DMS79 (cell line): ENCODE results near the gene MBLAC1.

Experiments
- DNase-seq: peaks from one replicate; lab custom pipeline; 2025; lab: John Stamatoyannopoulos, UW

The MBLAC1 gene

DNA sequence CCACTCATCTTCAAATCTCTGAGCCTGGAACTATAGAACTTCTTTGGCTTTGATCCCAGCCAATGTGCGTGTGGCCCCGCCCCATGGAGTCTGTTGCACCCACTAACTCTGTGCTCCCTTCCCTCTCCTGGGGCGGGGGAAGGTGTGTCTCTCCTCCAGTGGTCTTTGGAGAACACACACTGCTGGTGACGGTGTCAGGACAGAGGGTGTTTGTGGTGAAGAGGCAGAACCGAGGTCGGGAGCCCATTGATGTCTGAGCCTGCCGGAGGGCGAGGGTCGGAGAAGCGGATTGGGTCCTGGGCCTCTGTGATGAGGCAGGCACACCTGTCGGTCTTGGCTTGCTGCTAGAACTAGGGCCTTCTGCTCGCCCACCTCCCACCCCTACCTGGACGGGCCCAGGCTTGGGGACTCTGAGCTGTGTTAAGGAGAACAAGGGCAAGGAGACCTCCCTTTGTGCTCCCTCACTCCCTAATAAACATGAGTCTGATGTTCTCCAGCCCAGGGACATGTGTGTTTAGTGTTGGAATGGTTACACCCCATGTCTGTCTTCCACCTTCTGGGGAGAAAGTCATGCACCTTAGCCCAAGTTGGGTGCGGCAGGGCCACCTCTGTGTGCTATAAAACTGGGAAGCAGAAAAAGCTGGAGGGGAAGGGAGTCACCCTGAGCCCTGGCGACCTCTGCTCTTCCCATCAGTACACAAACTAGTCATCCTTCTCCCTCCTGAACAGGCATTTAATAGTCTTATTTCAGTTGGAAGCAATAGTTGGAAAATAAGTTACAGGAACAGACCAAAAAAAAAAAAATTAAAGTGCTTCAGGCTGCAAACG lies 27.2 kb downstream of the MBLAC1 start:
- DNase-seq = no peak

GRCh38 chr7:100154651-100155491 lies 28.1 kb downstream of the MBLAC1 start:
- DNase-seq = no peak

- no peak for DNase-seq
These were observed 29.0 kb downstream of the MBLAC1 start for GRCh38 chr7:100155553-100156317.

- DNase-seq = no peak
These were observed 29.7 kb downstream of the MBLAC1 start for GRCh38 chr7:100156331-100157068.

- no peak for DNase-seq
These were observed 30.2 kb downstream of the MBLAC1 start for GRCh38 chr7:100157069-100157333.

DNA sequence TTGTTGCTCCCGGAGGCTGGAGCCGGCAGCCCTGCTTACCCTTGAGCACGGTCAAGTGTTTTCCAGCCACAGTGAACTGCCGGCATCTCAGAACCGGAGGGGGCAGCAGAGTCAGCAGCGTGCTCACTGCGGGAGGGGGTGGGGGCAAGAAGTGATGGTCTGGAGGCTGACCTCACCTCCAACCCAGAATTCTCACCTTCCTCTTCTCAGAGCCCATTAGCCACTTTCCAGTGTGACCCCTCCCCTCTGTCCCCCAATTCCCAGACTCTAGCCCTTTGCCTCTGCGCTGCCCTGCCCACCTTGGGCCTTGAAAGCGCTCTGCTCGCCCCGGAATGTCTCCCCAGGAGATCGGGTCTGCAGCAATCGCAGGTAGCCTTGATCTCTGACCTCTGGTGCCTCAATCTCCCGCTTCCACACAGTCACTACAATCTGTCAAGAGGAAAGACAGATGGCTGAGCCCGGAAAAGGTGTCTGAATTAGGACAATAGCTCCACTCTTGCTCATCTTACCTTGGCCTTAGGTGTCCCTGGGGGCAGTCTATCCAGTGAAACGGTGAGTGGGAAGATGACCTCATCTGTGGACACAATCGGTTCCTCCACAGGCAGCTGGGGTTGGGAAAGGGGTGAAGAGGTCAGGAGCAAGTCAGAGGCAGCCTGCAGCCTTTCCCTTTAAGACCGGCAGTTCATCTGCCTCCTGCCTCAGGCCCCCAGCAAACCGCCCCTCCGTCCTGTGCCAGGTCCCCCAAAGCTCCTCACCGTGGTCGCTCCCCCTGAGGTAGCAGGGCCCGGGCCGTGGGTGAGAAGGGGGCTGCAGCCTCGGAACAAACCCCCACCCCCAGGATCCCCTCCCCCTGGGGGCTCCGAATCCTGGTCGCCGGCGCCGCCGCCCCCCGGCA lies 30.8 kb downstream of the MBLAC1 start:
- peak; percentile 6 for DNase-seq

DNA sequence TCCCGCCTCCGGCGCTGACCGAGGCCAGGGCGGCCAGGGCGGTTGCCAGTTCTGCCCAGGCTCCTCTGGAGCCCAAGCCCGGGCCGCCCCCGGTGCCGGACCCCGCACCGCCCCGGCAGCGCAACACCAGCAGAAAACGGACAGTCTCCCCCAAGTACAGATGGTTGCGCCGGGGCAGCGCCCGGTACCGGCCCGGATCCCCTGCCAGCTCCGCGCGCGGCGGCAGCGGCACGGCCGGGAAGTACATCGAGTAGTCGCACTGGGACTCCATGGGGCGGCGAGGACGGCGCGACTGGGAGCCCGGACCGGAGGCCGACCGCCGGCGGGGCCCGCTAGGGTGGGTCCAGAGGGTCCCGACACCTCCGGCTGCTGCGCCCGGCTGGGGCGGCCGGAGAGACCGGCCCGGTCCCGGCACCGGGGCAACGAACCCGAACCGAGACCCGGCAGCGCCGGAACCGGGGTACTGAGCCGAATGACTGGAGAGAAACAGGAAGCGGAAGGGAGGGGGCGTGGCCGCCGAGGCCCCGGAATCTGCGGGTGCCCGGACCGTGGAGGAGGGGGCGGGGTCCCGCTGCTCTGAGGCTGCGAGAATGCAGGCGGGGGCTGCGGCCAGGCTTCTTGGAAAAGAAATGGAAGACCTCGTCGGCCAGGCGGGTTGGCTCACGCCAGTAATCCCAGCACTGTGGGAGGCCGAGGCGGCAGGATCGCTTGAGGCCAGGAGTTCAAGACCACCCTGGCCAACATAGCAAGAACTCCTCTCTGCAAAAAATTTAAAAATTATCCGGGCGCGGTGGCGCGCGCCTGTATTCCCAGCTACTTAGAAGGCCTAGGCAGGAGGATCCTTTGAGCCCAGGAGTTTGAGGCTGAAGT lies 31.7 kb downstream of the MBLAC1 start, which contains the start of gene TRAPPC14:
Gene TRAPPC14 (minus strand): TSS at position 495 of the 870 bp plus-strand sequence. CDS start 224 bp downstream, at position 271.
- DNase-seq = peak; percentile 62

GRCh38 chr7:100159099-100159623 lies 32.4 kb downstream of the MBLAC1 start:
- no peak for DNase-seq

- no peak for DNase-seq
These were observed 33.3 kb downstream of the MBLAC1 start for GRCh38 chr7:100160067-100160466.

DNA sequence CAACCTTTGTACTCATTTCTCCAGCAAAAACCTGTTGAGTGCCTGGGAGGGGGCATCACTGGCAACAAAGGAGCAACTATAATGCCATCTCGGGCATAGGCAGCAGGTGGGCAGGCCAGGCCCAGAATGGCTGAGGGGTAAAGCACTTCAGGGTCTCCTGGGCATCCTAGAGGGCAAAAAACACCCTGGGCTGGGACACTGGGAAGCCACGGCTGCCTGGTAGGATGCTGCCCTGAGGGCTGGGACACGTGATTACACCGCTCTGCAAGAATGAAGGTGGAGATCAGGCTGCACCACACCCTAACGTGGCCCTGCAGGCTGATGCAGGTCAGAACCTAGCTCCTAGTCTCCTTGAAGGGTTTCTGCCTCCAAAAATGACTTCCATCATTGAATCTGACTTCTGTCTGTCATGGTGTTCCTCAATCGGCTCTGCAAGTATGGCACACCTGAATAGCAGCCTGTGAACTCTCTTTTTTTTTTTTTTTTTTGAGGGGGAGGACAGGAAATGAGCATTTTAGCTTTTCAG lies 36.3 kb downstream of the MBLAC1 start:
- peak; percentile 10 for DNase-seq

GRCh38 chr7:100163871-100164270 lies 37.1 kb downstream of the MBLAC1 start:
- no peak for DNase-seq

DNA sequence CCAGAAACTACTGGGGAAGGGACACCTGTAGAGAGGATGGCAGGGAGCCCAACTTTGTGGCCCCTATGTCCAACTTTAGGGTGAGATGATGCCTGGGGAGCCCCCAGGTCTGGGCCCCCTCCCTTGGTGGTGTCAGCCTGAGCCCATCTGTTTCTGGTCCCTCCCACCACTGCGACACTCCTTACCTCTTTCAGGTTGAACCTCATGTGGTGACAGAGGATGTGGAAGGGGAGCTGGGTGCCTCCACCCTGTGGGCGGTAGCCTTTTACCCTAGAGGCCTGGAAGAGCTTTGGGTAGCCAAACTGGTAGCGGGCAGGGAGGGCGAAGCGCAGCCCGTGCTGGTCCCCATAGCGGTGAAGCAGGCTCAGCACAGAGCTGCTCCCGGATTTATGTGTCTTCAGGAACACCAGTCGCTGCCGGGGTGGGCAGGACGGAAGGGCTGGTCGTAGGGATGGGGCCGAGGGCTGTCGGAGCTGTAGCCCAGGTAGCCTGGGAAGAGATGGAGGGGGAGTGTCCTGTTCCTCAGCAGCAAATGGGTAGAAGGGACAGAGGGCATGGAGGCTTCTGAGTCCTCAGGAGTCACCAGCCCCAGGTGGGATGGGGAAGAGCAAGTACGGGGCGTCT lies 39.7 kb downstream of the MBLAC1 start:
- DNase-seq = no peak

DNA sequence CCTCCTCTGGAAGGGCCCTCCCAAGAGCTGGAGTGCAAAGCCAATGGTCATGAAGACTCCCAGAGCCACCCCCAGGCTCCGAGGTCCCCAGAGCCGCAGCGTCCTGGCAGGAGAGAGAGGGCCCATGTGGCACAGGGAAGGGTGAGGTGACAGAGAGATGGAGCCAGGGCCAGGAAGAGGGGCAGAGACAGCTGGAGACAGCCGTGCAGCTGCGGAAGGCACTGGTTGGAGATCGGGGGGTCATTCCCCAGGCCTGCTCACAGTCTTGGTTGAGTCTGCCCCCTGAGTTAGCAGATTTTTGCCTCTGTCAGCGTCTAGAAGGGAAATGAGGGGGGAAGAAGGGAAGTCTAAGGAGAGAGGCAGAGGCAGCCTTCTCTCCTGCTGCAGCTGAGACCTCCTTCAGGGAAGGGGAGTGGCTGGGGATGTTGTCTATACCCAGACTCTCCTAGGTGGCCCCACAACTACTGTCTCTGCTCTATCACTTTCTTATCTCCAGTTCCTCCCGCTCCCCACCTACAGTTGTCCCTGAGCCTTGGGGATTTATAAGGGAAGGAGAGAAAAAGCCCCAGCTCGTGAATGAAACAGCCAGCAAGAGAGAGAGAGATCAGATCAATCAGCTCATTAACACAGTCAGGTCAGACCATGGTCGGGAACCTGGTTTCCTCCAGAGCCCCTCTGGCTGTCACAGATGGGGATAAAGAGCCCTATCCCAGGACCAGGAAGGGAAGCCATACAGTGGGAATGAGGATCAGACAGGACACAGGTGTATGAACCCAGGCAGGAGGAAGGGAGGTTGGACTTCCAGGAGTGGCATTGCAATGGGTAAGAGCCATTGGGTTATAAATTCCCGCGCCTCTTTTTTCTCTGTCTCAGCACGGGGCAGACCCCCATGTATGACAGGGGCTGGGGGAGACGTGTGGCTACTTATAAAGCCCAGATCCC lies 40.5 kb downstream of the MBLAC1 start:
- DNase-seq = no peak

DNA sequence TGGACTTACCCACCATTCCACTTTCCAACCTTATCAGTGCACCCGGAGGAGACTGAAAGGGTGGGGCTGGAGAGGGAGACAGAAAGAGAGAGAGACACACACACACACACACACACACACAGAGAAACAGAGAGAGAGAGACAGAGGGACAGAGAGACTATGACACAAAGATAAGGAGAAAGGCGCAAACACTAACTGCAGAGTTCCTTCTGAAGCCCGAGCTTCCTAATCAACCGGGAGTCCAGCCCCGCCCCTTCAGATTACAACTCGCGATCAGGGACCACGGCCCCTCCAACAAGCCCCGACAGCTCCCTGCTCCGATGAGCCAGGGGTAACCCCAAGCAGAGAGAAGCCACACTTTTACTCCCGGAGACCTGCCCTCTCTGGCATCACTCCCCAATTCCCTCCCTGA lies 41.2 kb downstream of the MBLAC1 start:
- DNase-seq = no peak

DNA sequence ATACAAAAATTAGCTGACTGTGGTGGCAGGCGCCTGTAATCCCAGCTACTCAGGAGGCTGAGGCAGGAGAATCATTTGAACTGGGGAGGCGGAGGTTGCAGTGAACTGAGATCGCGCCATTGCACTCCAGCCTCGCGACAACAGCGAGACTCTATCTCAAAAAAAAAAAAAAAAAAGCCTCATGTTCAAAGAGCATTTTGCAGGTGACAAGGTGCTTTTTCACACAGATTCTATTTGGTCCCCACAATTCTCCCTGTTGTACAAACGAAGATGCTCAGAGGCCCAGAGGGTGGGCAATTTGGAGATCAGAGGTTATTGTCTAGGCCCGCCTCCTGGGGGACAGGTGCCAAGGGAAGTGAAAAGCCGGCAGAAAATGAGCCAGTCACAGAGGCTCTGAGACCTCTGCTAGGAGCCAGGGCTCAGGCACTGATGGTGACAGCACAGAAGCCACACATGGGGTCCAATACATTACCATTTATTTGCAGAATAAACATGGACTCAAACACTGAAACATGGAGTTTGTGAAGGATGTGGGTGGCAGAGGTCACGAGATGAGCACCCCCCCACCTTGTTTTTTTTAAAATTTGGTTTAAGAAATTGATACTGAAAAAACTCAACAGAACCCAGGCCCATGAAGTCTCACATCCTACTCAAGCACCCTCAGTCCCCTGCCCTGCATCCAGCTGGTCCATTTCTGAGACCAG lies 42.5 kb downstream of the MBLAC1 start:
- no peak for DNase-seq

DNA sequence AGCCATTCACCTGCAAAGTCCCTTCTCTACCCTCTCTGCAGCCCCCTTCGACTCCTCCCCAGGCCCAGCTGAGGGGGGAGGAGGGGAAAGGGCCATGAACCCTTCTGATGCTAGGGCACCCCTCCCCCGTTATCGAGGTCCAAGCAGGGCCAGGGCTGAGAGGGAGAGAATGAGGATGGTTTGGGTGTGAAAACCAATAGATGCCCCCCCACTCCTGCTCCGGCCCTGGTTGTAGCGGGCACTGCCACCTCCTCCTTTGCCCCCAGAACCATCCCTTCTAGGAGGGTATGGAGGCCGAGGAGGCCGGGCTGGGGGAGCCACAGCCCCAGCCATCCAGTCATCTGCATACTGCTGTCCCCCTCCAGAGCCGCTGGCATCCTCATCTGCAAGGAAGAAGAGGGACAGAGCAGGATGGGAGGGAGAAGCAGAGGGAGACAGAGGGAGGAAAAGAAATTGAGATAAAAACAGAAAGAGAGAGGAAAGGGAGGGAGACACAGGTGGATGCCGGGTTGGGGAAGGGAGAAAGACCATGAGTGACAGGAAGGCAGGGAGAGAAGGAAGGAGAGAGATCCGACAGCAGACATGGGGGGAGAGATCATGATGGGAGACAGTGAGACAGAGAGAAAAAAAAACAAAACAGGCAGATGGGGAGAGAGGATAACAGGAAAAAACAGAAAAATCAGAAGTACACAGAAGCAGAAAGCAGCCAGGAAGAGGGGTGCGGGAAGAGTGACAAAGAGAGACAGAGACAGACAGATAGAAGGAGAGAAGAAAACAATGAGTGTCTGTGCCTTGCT lies 43.5 kb downstream of the MBLAC1 start:
- no peak for DNase-seq
